Astrocyte of the spinal cord (primary cell): ENCODE measurements around the gene SCYGR8.
"Not testable (repeated sequence)": the region's sequence is repeated elsewhere in the genome, so short reads cannot be mapped to it uniquely, and the experiment has no call there.

Experiments used
- DNase-seq: peaks from one replicate; pipeline ENCODE4 v3.0.0; 2011; ENCODE audit warnings: low read depth, low spot score
- H3K4me3 ChIP-seq: 2 replicates; pipeline ENCODE4 v1.5.1; 2011; ENCODE audit warnings: low read depth, mild to moderate bottlenecking, low read length, moderate library complexity
- CTCF ChIP-seq: IDR thresholded peaks from 2 replicates; pipeline ENCODE4 v1.5.1; 2012; ENCODE audit warnings: low read depth, mild to moderate bottlenecking, low read length, inconsistent platforms
- in situ Hi-C: cut with HindIII; loops from 2 replicates; pipeline ENCODE4 v1.10.0; 2017; ENCODE audit warnings: low sequenced_read_pairs

Gene SCYGR8

GRCh38 chr2:227720680-227721079 lies 25.0 kb upstream of the SCYGR8 start:
- no peak overlapping the region for H3K4me3 ChIP-seq
- in situ Hi-C loops = no loop called here
- TF ChIP-seq CTCF = no peak
- DNase-seq = no peak

GRCh38 chr2:227722821-227723220 lies 22.9 kb upstream of the SCYGR8 start:
- H3K4me3 ChIP-seq, in situ Hi-C loops, DNase-seq: not testable (repeated sequence)

- no peak for DNase-seq
Measured at GRCh38 chr2:227724394-227725039, 21.2 kb upstream of the SCYGR8 start, which contains the start of gene SCYGR6. Gene SCYGR6, minus strand, starts transcription at chr2:227724757. Its CDS starts 0 bp downstream, at chr2:227724757.

GRCh38 chr2:227728035-227728434 lies 17.7 kb upstream of the SCYGR8 start, which contains the start of gene SCYGR7:
Gene SCYGR7, plus strand, starts transcription at chr2:227728335. Its CDS starts 0 bp downstream, at chr2:227728335.
- in situ Hi-C loops = no loop called here

More at GRCh38 chr2:227724394-227725039, 21.2 kb upstream of the SCYGR8 start, which contains the start of gene SCYGR6:
- in situ Hi-C loops = no loop called here
- TF ChIP-seq CTCF = no peak
- no peak within 1 kb of the TSS for H3K4me3 ChIP-seq

GRCh38 chr2:227739351-227739750 lies 6.3 kb upstream of the SCYGR8 start:
- no peak for DNase-seq
- in situ Hi-C loops = no loop called here
- TF ChIP-seq CTCF = no peak
- H3K4me3 ChIP-seq = no peak overlapping the region

More at GRCh38 chr2:227728035-227728434, 17.7 kb upstream of the SCYGR8 start, which contains the start of gene SCYGR7:
- DNase-seq = no peak
- no peak within 1 kb of the TSS for H3K4me3 ChIP-seq
- TF ChIP-seq CTCF = no peak

GRCh38 chr2:227740705-227741104 lies 5.0 kb upstream of the SCYGR8 start:
- H3K4me3 ChIP-seq, DNase-seq, in situ Hi-C loops: not testable (repeated sequence)
- peak; percentile 14 for TF ChIP-seq CTCF

- DNase-seq = no peak
- in situ Hi-C loops = no loop called here
- TF ChIP-seq CTCF = peak; percentile 48
- no peak overlapping the region for H3K4me3 ChIP-seq
Measured at GRCh38 chr2:227748079-227748478, 2.4 kb downstream of the SCYGR8 start.

- DNase-seq, in situ Hi-C loops: not testable (repeated sequence)
Measured at GRCh38 chr2:227756261-227756660, 10.6 kb downstream of the SCYGR8 start.

More at GRCh38 chr2:227756261-227756660, 10.6 kb downstream of the SCYGR8 start:
- H3K4me3 ChIP-seq = not testable (repeated sequence)
